GM12878 (cell line): Measurements from ENCODE around the gene KRT12. TPM values are rescaled to one million over a fixed set of nuclear protein-coding genes. Genes with fewer than 3 reads are reported as not detected.

ENCODE experiments used
- ATAC-seq: fragments of 200-7000 bp; cut with Tn5 transposase; 3 replicates; pipeline ENCODE4 v1.9.1; 2020; ENCODE audit warnings: mild to moderate bottlenecking, moderate library complexity
- BruUV-seq: library from RNA; stranded (reverse); fragments of 400-500 nt; replicated peaks from 2 replicates; lab custom pipeline; 2021; lab: Mats Ljungman, UMichigan
- CTCF ChIA-PET: fragments of 300-600 bp; sonication (Branson Sonifier 250); formaldehyde crosslinking; extraction: SDS; loops from one replicate; lab custom pipeline; 2021; ENCODE audit warnings: inconsistent platforms; lab: Yijun Ruan, JAX
- POLR2A ChIA-PET: fragments of 350-600 bp; formaldehyde crosslinking; extraction: SDS; loops from one replicate; lab custom pipeline; 2021; ENCODE audit warnings: inconsistent platforms; lab: Charles Lee
- RAD21 ChIA-PET: fragments of 300-600 bp; sonication (Branson Sonifier 250); formaldehyde crosslinking; loops from one replicate; lab custom pipeline; 2023; ENCODE audit warnings: antibody characterized with exemption; ENCODE audit not compliant: unreplicated experiment; lab: Charles Lee
- SMC1A ChIA-PET: fragments of 300-600 bp; sonication (Branson Sonifier 250); formaldehyde crosslinking; loops from one replicate; lab custom pipeline; 2023; ENCODE audit not compliant: unreplicated experiment, uncharacterized antibody; lab: Charles Lee
- DNase-seq: peaks from one replicate; pipeline ENCODE4 v3.0.0-alpha.2; 2011; ENCODE audit warnings: low read depth, low spot score
- FAIRE-seq: peaks from 3 replicates; lab custom pipeline; 2011; peaks lifted over from hg19 to GRCh38; lab: Jason Lieb, UNC
- H2AFZ ChIP-seq: 2 replicates; pipeline ENCODE4 v1.6.0; 2011; ENCODE audit warnings: low read depth, low read length, control low read depth; ENCODE audit not compliant: control insufficient read depth
- H3K27ac ChIP-seq: 2 replicates; pipeline ENCODE4 v1.5.1; 2011; ENCODE audit warnings: control low read depth; ENCODE audit not compliant: control insufficient read depth, insufficient read depth
- H3K27me3 ChIP-seq, 2 experiments: replicated peaks in 1 of 2; 2 replicates each; pipeline versions ENCODE4 v1.6.0 to v1.6.1; 2011; ENCODE audit warnings: low read length in 1 of 2; ENCODE audit not compliant: control insufficient read depth in 2 of 2, insufficient read depth in 2 of 2
- H3K36me3 ChIP-seq, 2 experiments: 2 replicates each; pipeline ENCODE4 v1.5.1; 2011; ENCODE audit warnings: low read length in 1 of 2; ENCODE audit not compliant: control insufficient read depth in 2 of 2, insufficient read depth in 2 of 2
- H3K4me1 ChIP-seq: 2 replicates; pipeline ENCODE4 v1.6.1; 2011; ENCODE audit warnings: mild to moderate bottlenecking, low read length, moderate library complexity, mixed read lengths; ENCODE audit not compliant: control insufficient read depth, insufficient read depth
- H3K4me2 ChIP-seq: 2 replicates; pipeline ENCODE4 v1.6.0; 2011; ENCODE audit warnings: control low read depth; ENCODE audit not compliant: control insufficient read depth, insufficient read depth
- H3K4me3 ChIP-seq: fragments of 200-600 bp; sonication (generic); 2 replicates; pipeline ENCODE4 v1.5.1; 2016
- H3K79me2 ChIP-seq: 2 replicates; pipeline ENCODE4 v1.6.0; 2011; ENCODE audit warnings: low read length; ENCODE audit not compliant: control insufficient read depth, insufficient read depth
- H3K9ac ChIP-seq: 2 replicates; pipeline ENCODE4 v1.8.0; 2011; ENCODE audit warnings: low read length, control low read depth, mixed read lengths; ENCODE audit not compliant: control insufficient read depth, insufficient read depth
- H3K9me3 ChIP-seq: replicated peaks from 3 replicates; pipeline ENCODE4 v1.5.1; 2011; ENCODE audit warnings: mild to moderate bottlenecking, low read length; ENCODE audit not compliant: control insufficient read depth, insufficient read depth
- H4K20me1 ChIP-seq: 2 replicates; pipeline ENCODE4 v1.6.0; 2011; ENCODE audit not compliant: control insufficient read depth, insufficient read depth
- BCL11A ChIP-seq: IDR thresholded peaks from 2 replicates; pipeline ENCODE4 v1.6.1; 2011; ENCODE audit warnings: low read depth, low read length
- HDAC6 ChIP-seq: fragments of 200-600 bp; sonication (generic); IDR thresholded peaks from one replicate; pipeline ENCODE4 v1.8.0; 2017; ENCODE audit warnings: antibody characterized with exemption; ENCODE audit not compliant: unreplicated experiment
- HDGF ChIP-seq: fragments of 450-650 bp; IDR thresholded peaks from 2 replicates; pipeline ENCODE4 v1.6.1; 2016; ENCODE audit warnings: antibody characterized with exemption
- RCOR1 ChIP-seq: conservative IDR thresholded peaks from 2 replicates; pipeline ENCODE4 v1.6.1; 2012; ENCODE audit warnings: low read depth, low read length, improper control_type of control experiment
- RFX5 ChIP-seq: IDR thresholded peaks from 2 replicates; pipeline ENCODE4 v1.6.1; 2011; ENCODE audit warnings: low read depth, low read length, improper control_type of control experiment
- SUPT20H ChIP-seq: IDR thresholded peaks from 2 replicates; pipeline ENCODE4 v1.6.1; 2011; ENCODE audit warnings: low read depth, mild to moderate bottlenecking, low read length, moderate library complexity, borderline replicate concordance; ENCODE audit not compliant: control insufficient read depth
- TCF12 ChIP-seq: IDR thresholded peaks from 2 replicates; pipeline ENCODE4 v1.6.1; 2011; ENCODE audit warnings: low read depth, mild to moderate bottlenecking, low read length
- WRNIP1 ChIP-seq: IDR thresholded peaks from 2 replicates; pipeline ENCODE4 v1.6.1; 2011; ENCODE audit warnings: low read depth, low read length, improper control_type of control experiment, borderline replicate concordance
- ZNF24 ChIP-seq: fragments of 450-650 bp; IDR thresholded peaks from 2 replicates; pipeline ENCODE4 v1.6.1; 2017; ENCODE audit warnings: antibody characterized with exemption, mild to moderate bottlenecking
- in situ Hi-C: fragments of 300-500 bp; cut with MboI; formaldehyde crosslinking; loops from 9 replicates; pipeline ENCODE4 v1.14.3; 2018; ENCODE audit warnings: mixed read lengths
- intact Hi-C: fragments of 100-400 bp; cut with micrococcal nuclease; formaldehyde crosslinking; loops from one replicate; pipeline ENCODE4 v1.14.2; 2022; ENCODE audit not compliant: unreplicated experiment
- polyA plus RNA-seq, 11 experiments: library from polyadenylated mRNA; depleted of rRNA in 4 of 11; unstranded in 6 of 11; stranded (reverse) in 5 of 11; fragments of >200 nt; fragmentation: Nextera tagmentation in 4 of 11; fragmentation: Illumina TruSeq in 1 of 11; extraction: Ambion mirVana in 4 of 11; extraction: Trizol in 1 of 11; gene quantifications; 1 replicate in 1 of 11; 2 replicates in 10 of 11; pipeline versions ENCODE4 v1.2.1 to v1.2.3, GENCODE V29; 2011 to 2016; ENCODE audit warnings: inconsistent platforms in 2 of 11, missing spikeins in 2 of 11, low read depth in 1 of 11
- total RNA-seq, 4 experiments: library from RNA; depleted of rRNA in 3 of 4; stranded (reverse); fragments of >200 nt in 3 of 4; fragmentation: Illumina TruSeq in 1 of 4; extraction: Trizol in 1 of 4; gene quantifications; 2 replicates each; pipeline versions ENCODE4 v1.2.1 to v1.2.3, GENCODE V29; 2013 to 2021
- TF ChIP-seq, protein P1 (sequence below): fragments of 450-650 bp; IDR thresholded peaks from 2 replicates; pipeline ENCODE4 v1.6.1; 2016; ENCODE audit warnings: mild to moderate bottlenecking
- TF ChIP-seq, protein P2 (sequence below): IDR thresholded peaks from 2 replicates; pipeline ENCODE4 v1.6.1; 2012; ENCODE audit warnings: mild to moderate bottlenecking, low read depth, low read length

KRT12 gene
- total and polyA plus RNA-seq, 10 of the 15 experiments (the other 5 are each of a cell fraction or from before 2014, with no cell fraction given), result not detected

DNA sequence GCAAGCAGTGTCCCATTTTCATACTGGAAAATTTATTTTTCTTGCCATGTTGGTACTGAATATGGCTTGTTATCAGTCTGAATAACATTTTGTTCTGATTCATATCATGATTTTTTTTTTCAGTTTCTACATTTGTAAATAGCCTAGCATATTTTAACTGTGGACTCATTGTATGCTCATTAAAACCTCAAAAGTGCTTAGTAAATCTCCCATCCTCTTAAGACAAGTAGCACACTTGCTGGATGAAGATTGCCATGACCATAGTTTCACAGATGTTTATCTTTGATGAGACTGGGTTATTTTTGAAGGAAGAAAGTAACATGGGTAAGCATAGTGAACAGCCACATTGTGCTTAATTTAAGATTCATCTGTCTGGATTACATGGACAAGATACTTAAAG lies 45.5 kb downstream of the KRT12 start:
- no peak for FAIRE-seq
- RAD21 ChIA-PET, result no interaction called here

More for the DNA sequence above, 45.5 kb downstream of the KRT12 start:
- no peaks in the 10 kb centered on the region for H3K27me3 ChIP-seq
- no peak for ATAC-seq
- H3K79me2 ChIP-seq, result peaks cover 5% of the 10 kb centered on the region
- TF ChIP-seq TCF12, result no peak
- no peak for TF ChIP-seq HDAC6
- no peak for TF ChIP-seq BCL11A
- TF ChIP-seq RFX5, result no peak
- no peak for TF ChIP-seq HDGF
- no peak for TF ChIP-seq ZNF24
- TF ChIP-seq RCOR1, result no peak
- no peak for TF ChIP-seq SUPT20H
- TF ChIP-seq, protein P1, sequence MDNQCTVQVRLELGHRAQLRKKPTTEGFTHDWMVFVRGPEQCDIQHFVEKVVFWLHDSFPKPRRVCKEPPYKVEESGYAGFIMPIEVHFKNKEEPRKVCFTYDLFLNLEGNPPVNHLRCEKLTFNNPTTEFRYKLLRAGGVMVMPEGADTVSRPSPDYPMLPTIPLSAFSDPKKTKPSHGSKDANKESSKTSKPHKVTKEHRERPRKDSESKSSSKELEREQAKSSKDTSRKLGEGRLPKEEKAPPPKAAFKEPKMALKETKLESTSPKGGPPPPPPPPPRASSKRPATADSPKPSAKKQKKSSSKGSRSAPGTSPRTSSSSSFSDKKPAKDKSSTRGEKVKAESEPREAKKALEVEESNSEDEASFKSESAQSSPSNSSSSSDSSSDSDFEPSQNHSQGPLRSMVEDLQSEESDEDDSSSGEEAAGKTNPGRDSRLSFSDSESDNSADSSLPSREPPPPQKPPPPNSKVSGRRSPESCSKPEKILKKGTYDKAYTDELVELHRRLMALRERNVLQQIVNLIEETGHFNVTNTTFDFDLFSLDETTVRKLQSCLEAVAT, result no peak
- TF ChIP-seq, protein P2, sequence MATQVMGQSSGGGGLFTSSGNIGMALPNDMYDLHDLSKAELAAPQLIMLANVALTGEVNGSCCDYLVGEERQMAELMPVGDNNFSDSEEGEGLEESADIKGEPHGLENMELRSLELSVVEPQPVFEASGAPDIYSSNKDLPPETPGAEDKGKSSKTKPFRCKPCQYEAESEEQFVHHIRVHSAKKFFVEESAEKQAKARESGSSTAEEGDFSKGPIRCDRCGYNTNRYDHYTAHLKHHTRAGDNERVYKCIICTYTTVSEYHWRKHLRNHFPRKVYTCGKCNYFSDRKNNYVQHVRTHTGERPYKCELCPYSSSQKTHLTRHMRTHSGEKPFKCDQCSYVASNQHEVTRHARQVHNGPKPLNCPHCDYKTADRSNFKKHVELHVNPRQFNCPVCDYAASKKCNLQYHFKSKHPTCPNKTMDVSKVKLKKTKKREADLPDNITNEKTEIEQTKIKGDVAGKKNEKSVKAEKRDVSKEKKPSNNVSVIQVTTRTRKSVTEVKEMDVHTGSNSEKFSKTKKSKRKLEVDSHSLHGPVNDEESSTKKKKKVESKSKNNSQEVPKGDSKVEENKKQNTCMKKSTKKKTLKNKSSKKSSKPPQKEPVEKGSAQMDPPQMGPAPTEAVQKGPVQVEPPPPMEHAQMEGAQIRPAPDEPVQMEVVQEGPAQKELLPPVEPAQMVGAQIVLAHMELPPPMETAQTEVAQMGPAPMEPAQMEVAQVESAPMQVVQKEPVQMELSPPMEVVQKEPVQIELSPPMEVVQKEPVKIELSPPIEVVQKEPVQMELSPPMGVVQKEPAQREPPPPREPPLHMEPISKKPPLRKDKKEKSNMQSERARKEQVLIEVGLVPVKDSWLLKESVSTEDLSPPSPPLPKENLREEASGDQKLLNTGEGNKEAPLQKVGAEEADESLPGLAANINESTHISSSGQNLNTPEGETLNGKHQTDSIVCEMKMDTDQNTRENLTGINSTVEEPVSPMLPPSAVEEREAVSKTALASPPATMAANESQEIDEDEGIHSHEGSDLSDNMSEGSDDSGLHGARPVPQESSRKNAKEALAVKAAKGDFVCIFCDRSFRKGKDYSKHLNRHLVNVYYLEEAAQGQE, result no peak
- no peak for TF ChIP-seq WRNIP1
- no peaks in the 10 kb centered on the region for H4K20me1 ChIP-seq
- H3K9me3 ChIP-seq, result no peaks in the 10 kb centered on the region
- no TSS peak for BruUV-seq
- H3K9ac ChIP-seq, result no peak overlapping the region
- ChIA-PET POLR2A (interaction anchor here (0.6 kb wide), 1 partner anchor 176 kb away, joined by 4 read pairs; no protein-coding TSS in a partner anchor), SMC1A (interaction anchor here (0.6 to 1.7 kb wide), 3 partner anchors 8 to 175 kb away, joined by 3 to 4 read pairs (median 3); no protein-coding TSS in a partner anchor), CTCF (no interaction called here)
- intact Hi-C loops (no loop called here), in situ Hi-C loops (no loop called here)
- no peak overlapping the region for H3K27ac ChIP-seq
- no peak for DNase-seq
- peaks cover 16% of the 10 kb centered on the region for H3K4me1 ChIP-seq
- no peak overlapping the region for H3K4me2 ChIP-seq
- no peak overlapping the region for H2AFZ ChIP-seq
- no peak overlapping the region for H3K4me3 ChIP-seq
- H3K36me3 ChIP-seq, result peaks cover 0 to 7% of the 10 kb centered on the region in 2 experiments; a peak in 2 of 4 replicates
